ENCODE results near the gene C10orf67. TPM values are rescaled to one million over a fixed set of nuclear protein-coding genes. Genes with fewer than 3 reads are reported as not detected.

Gene C10orf67
- total and polyA plus RNA-seq, 2 experiments from 2014 or later, result under 0.01 to 1.1 TPM

DNA sequence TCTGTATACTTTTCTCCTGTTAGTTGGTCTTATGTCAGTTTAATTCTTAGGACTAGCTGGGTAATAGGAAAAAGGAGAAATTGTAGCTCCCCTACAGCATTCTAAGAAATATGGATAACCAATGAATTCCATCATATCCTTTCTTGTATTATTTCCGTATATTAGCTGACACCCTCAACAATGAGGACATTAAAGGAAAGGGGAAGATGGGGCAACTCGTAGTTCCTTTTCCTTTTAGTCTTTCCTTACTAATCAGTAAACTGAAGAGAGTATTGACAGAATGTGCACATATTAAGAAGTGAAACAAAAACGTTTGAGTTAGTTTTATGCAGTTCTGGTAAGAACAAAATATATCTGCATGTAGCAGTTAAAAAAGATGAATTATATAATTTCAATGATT lies 35.1 kb upstream of the C10orf67 start:
- 0 out of 2 replicates have a peak, but pooled peaks cover 7% of the 10 kb centered on the region for H3K4me1 ChIP-seq (ENCODE audit: insufficient read depth)
- no peaks in the 10 kb centered on the region for H3K79me2 ChIP-seq (ENCODE audit: insufficient read depth)
- no peak for DNase-seq
- no peaks in the 10 kb centered on the region for H3K9me2 ChIP-seq (ENCODE audit: insufficient read depth)
- TF ChIP-seq EZH2 (IDR thresholded peaks at IDR 0.05; ENCODE audit: insufficient read depth, poor library complexity, severe bottlenecking), result no peak
- no peak for TF ChIP-seq EZH2phosphoT487 (IDR thresholded peaks at IDR 0.05; ENCODE audit: insufficient read depth, low read depth)
- no peak overlapping the region for H3K9ac ChIP-seq
- H3K27me3 ChIP-seq (replicated peaks; ENCODE audit: insufficient read depth), result no peaks in the 10 kb centered on the region
- H4K20me1 ChIP-seq (ENCODE audit: insufficient read depth), result no peaks in the 10 kb centered on the region
- H3F3A ChIP-seq (ENCODE audit: insufficient read depth), result peaks cover 6% of the 10 kb centered on the region; the same call in 1 of the 2 replicates
- in situ Hi-C loops (cut with MboI), result no loop called here
- WGBS, 2 experiments (ENCODE audit: low coverage in 1 of 2, low lambda C conversion rate in 2 of 2, missing lambda C conversion rate in 2 of 2), result 30 to 46% methylated on average over 3 of the region's 3 CpGs
- H3K27ac ChIP-seq, result no peak overlapping the region
- H3K9me3 ChIP-seq (ENCODE audit: low read depth), result no peaks in the 10 kb centered on the region
- H3K36me3 ChIP-seq (ENCODE audit: low read depth), result no peaks in the 10 kb centered on the region
- H2AFZ ChIP-seq, result no peak overlapping the region
- no peak overlapping the region for H3K4me2 ChIP-seq (ENCODE audit: unreplicated experiment)
- no peak overlapping the region for H3K4me3 ChIP-seq

GRCh38 chr10:23376229-23376655 lies 31.6 kb upstream of the C10orf67 start:
- Histone ChIP-seq H3K27ac (no peak overlapping the region), H3F3A (ENCODE audit: insufficient read depth) (no peaks in the 10 kb centered on the region), H3K9me2 (ENCODE audit: insufficient read depth) (no peaks in the 10 kb centered on the region), H3K4me3 (no peak overlapping the region), H3K27me3 (replicated peaks; ENCODE audit: insufficient read depth) (no peaks in the 10 kb centered on the region), H3K79me2 (ENCODE audit: insufficient read depth) (no peaks in the 10 kb centered on the region), H3K4me2 (ENCODE audit: unreplicated experiment) (no peak overlapping the region), H3K4me1 (ENCODE audit: insufficient read depth) (no peaks in the 10 kb centered on the region), H2AFZ (no peak overlapping the region), H3K9me3 (ENCODE audit: low read depth) (no peaks in the 10 kb centered on the region), H3K36me3 (ENCODE audit: low read depth) (no peaks in the 10 kb centered on the region), H3K9ac (no peak overlapping the region), H4K20me1 (ENCODE audit: insufficient read depth) (no peaks in the 10 kb centered on the region)
- in situ Hi-C loops (cut with MboI), result no loop called here
- WGBS, 2 experiments (ENCODE audit: low coverage in 1 of 2, low lambda C conversion rate in 2 of 2, missing lambda C conversion rate in 2 of 2), result 79 to 89% methylated on average over 3 of the region's 3 CpGs
- no peak for DNase-seq
- TF ChIP-seq EZH2phosphoT487 (IDR thresholded peaks at IDR 0.05; ENCODE audit: insufficient read depth, low read depth) (no peak), EZH2 (IDR thresholded peaks at IDR 0.05; ENCODE audit: insufficient read depth, poor library complexity, severe bottlenecking) (no peak)

GRCh38 chr10:23375366-23375765 lies 30.8 kb upstream of the C10orf67 start:
- no peak for DNase-seq
- Histone ChIP-seq H3K9me2 (ENCODE audit: insufficient read depth) (no peaks in the 10 kb centered on the region), H3K27ac (no peak overlapping the region), H3K27me3 (replicated peaks; ENCODE audit: insufficient read depth) (no peaks in the 10 kb centered on the region), H3K79me2 (ENCODE audit: insufficient read depth) (no peaks in the 10 kb centered on the region), H2AFZ (no peak overlapping the region), H4K20me1 (ENCODE audit: insufficient read depth) (no peaks in the 10 kb centered on the region), H3K4me2 (ENCODE audit: unreplicated experiment) (no peak overlapping the region), H3K9me3 (ENCODE audit: low read depth) (no peaks in the 10 kb centered on the region), H3K4me3 (no peak overlapping the region), H3K9ac (no peak overlapping the region), H3K36me3 (ENCODE audit: low read depth) (no peaks in the 10 kb centered on the region), H3K4me1 (ENCODE audit: insufficient read depth) (no peaks in the 10 kb centered on the region), H3F3A (ENCODE audit: insufficient read depth) (no peaks in the 10 kb centered on the region)
- 80 to 81% methylated on average over 4 of the region's 4 CpGs for WGBS, 2 experiments (ENCODE audit: low coverage in 1 of 2, low lambda C conversion rate in 2 of 2, missing lambda C conversion rate in 2 of 2)
- in situ Hi-C loops (cut with MboI), result no loop called here
- TF ChIP-seq EZH2phosphoT487 (IDR thresholded peaks at IDR 0.05; ENCODE audit: insufficient read depth, low read depth), result no peak

- no peaks in the 10 kb centered on the region for H4K20me1 ChIP-seq (ENCODE audit: insufficient read depth)
- no peak overlapping the region for H3K27ac ChIP-seq
- H3K4me3 ChIP-seq, result no peak overlapping the region
- WGBS, 2 experiments (ENCODE audit: low coverage in 1 of 2, low lambda C conversion rate in 2 of 2, missing lambda C conversion rate in 2 of 2), result 0 to 5% methylated on average over 1 of the region's 1 CpG
- H3K27me3 ChIP-seq (replicated peaks; ENCODE audit: insufficient read depth), result no peaks in the 10 kb centered on the region
- DNase-seq, result peak; percentile 19
- H3F3A ChIP-seq (ENCODE audit: insufficient read depth), result no peaks in the 10 kb centered on the region
- H3K9me2 ChIP-seq (ENCODE audit: insufficient read depth), result no peaks in the 10 kb centered on the region
- no peaks in the 10 kb centered on the region for H3K79me2 ChIP-seq (ENCODE audit: insufficient read depth)
- in situ Hi-C loops (cut with MboI), result no loop called here
- no peak overlapping the region for H2AFZ ChIP-seq
- no peaks in the 10 kb centered on the region for H3K4me1 ChIP-seq (ENCODE audit: insufficient read depth)
- H3K36me3 ChIP-seq (ENCODE audit: low read depth), result no peaks in the 10 kb centered on the region
- TF ChIP-seq EZH2phosphoT487 (IDR thresholded peaks at IDR 0.05; ENCODE audit: insufficient read depth, low read depth) (no peak), EZH2 (IDR thresholded peaks at IDR 0.05; ENCODE audit: insufficient read depth, poor library complexity, severe bottlenecking) (no peak)
- H3K9me3 ChIP-seq (ENCODE audit: low read depth), result no peaks in the 10 kb centered on the region
- no peak overlapping the region for H3K4me2 ChIP-seq (ENCODE audit: unreplicated experiment)
- no peak overlapping the region for H3K9ac ChIP-seq
These were observed 28.6 kb upstream of the C10orf67 start for GRCh38 chr10:23373156-23373555.

- no peak for DNase-seq
- TF ChIP-seq EZH2 (IDR thresholded peaks at IDR 0.05; ENCODE audit: insufficient read depth, poor library complexity, severe bottlenecking) (no peak), EZH2phosphoT487 (IDR thresholded peaks at IDR 0.05; ENCODE audit: insufficient read depth, low read depth) (no peak)
- H2AFZ ChIP-seq, result no peak overlapping the region
- no peaks in the 10 kb centered on the region for H4K20me1 ChIP-seq (ENCODE audit: insufficient read depth)
- no peak overlapping the region for H3K4me2 ChIP-seq (ENCODE audit: unreplicated experiment)
- H3K36me3 ChIP-seq (ENCODE audit: low read depth), result no peaks in the 10 kb centered on the region
- in situ Hi-C loops (cut with MboI), result no loop called here
- no peak overlapping the region for H3K4me3 ChIP-seq
- H3K9me3 ChIP-seq (ENCODE audit: low read depth), result no peaks in the 10 kb centered on the region
- H3K79me2 ChIP-seq (ENCODE audit: insufficient read depth), result no peaks in the 10 kb centered on the region
- H3K4me1 ChIP-seq (ENCODE audit: insufficient read depth), result no peaks in the 10 kb centered on the region
- WGBS, 2 experiments (ENCODE audit: low coverage in 1 of 2, low lambda C conversion rate in 2 of 2, missing lambda C conversion rate in 2 of 2), result 12 to 13% methylated on average over 1 of the region's 1 CpG
- no peak overlapping the region for H3K9ac ChIP-seq
- H3F3A ChIP-seq (ENCODE audit: insufficient read depth), result no peaks in the 10 kb centered on the region
- H3K27me3 ChIP-seq (replicated peaks; ENCODE audit: insufficient read depth), result no peaks in the 10 kb centered on the region
- H3K9me2 ChIP-seq (ENCODE audit: insufficient read depth), result no peaks in the 10 kb centered on the region
- H3K27ac ChIP-seq, result no peak overlapping the region
These were observed 26.5 kb upstream of the C10orf67 start for GRCh38 chr10:23371073-23371472.
